ENCODE results near the gene MACO1. TPM values are rescaled to one million over a fixed set of nuclear protein-coding genes. Genes with fewer than 3 reads are reported as not detected.

The MACO1 gene
- total RNA-seq, 4 donors from 2014 or later, result 25.6 to 31.8 (median 28.7) TPM

GRCh38 chr1:25425098-25426085 is 5.3 kb upstream of the MACO1 start:
- WGBS, 2 donors, result 87 to 91% methylated on average over 15 to 16 of the region's 16 CpGs
- intact Hi-C loops (cut with DNase I), result loop anchor here (10.0 kb wide), 1 partner anchor 389 kb away; the partner anchor contains the start of gene MTFR1L
- Histone ChIP-seq H3K9me3 (no peaks in the 10 kb centered on the region), H3K27me3 (no peaks in the 10 kb centered on the region), H3K36me3 (no peaks in the 10 kb centered on the region), H3K4me3 (replicated peaks in 1 of 3) (no peak overlapping the region), H3K4me1 (peaks cover 0 to 5% of the 10 kb centered on the region in 2 donors), H3K27ac (no peak overlapping the region)
- no peak for DNase-seq
- no peak for TF ChIP-seq POLR2A (IDR thresholded peaks at IDR 0.05)
- TF ChIP-seq, protein P1, sequence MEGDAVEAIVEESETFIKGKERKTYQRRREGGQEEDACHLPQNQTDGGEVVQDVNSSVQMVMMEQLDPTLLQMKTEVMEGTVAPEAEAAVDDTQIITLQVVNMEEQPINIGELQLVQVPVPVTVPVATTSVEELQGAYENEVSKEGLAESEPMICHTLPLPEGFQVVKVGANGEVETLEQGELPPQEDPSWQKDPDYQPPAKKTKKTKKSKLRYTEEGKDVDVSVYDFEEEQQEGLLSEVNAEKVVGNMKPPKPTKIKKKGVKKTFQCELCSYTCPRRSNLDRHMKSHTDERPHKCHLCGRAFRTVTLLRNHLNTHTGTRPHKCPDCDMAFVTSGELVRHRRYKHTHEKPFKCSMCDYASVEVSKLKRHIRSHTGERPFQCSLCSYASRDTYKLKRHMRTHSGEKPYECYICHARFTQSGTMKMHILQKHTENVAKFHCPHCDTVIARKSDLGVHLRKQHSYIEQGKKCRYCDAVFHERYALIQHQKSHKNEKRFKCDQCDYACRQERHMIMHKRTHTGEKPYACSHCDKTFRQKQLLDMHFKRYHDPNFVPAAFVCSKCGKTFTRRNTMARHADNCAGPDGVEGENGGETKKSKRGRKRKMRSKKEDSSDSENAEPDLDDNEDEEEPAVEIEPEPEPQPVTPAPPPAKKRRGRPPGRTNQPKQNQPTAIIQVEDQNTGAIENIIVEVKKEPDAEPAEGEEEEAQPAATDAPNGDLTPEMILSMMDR (IDR thresholded peaks at IDR 0.05), result no peak

- Histone ChIP-seq H3K36me3 (no peaks in the 10 kb centered on the region), H3K27ac (no peak overlapping the region), H3K27me3 (no peaks in the 10 kb centered on the region), H3K4me3 (replicated peaks in 1 of 3) (no peak overlapping the region), H3K4me1 (peaks cover 9 to 13% of the 10 kb centered on the region in 2 donors), H3K9me3 (no peaks in the 10 kb centered on the region)
- no peak for DNase-seq
- intact Hi-C loops (cut with DNase I), result loop anchor here (10.0 kb wide), 1 partner anchor 387 kb away; the partner anchor contains the start of gene MTFR1L
- TF ChIP-seq POLR2A (IDR thresholded peaks at IDR 0.05), result no peak
- TF ChIP-seq, protein P1 (IDR thresholded peaks at IDR 0.05), result no peak
- WGBS, 2 donors, result 100% methylated on average over 1 of the region's 1 CpG
These were observed 3.0 kb upstream of the MACO1 start for GRCh38 chr1:25427696-25428095.

GRCh38 chr1:25428475-25429166 is 2.1 kb upstream of the MACO1 start:
- TF ChIP-seq, protein P1 (IDR thresholded peaks at IDR 0.05), result no peak
- no peak for TF ChIP-seq POLR2A (IDR thresholded peaks at IDR 0.05)
- intact Hi-C loops (cut with DNase I), result loop anchor here (10.0 kb wide), 1 partner anchor 386 kb away; the partner anchor contains the start of gene MTFR1L
- WGBS, 2 donors, result 85 to 86% methylated on average over 7 of the region's 7 CpGs
- Histone ChIP-seq H3K4me1 (peaks cover 14 to 22% of the 10 kb centered on the region in 2 donors), H3K36me3 (no peaks in the 10 kb centered on the region), H3K27ac (no peak overlapping the region), H3K9me3 (no peaks in the 10 kb centered on the region), H3K27me3 (no peaks in the 10 kb centered on the region), H3K4me3 (replicated peaks in 1 of 3) (no peak overlapping the region)
- DNase-seq, result no peak

GRCh38 chr1:25430967-25431881 is 527 bp downstream of the MACO1 start:
- 0% methylated on average over 4 to 33 of the region's 89 CpGs for WGBS, 2 donors
- no peaks in the 10 kb centered on the region for H3K27me3 ChIP-seq
- peaks cover 37 to 48% of the 10 kb centered on the region in 2 donors for H3K4me1 ChIP-seq
- no peaks in the 10 kb centered on the region for H3K36me3 ChIP-seq
- intact Hi-C loops (cut with DNase I), result no loop called here
- DNase-seq, result peak in 1 of 2 donors; percentile 26
- H3K4me3 ChIP-seq (replicated peaks in 1 of 3), result peak overlapping the region; percentile 66 to 94 (median 87)
- TF ChIP-seq, protein P1 (IDR thresholded peaks at IDR 0.05), result no peak
- TF ChIP-seq POLR2A (IDR thresholded peaks at IDR 0.05), result peak in 1 of 2 donors; percentile 26
- H3K9me3 ChIP-seq, result no peaks in the 10 kb centered on the region
- peak overlapping the region; percentile 87 to 90 (median 88) for H3K27ac ChIP-seq

All from thyroid gland (tissue), 4 donors.